H1 (cell line): Measurements from ENCODE around the gene BPIFB4. TPM values are rescaled to one million over a fixed set of nuclear protein-coding genes. Genes with fewer than 3 reads are reported as not detected.

ENCODE experiments used
- BCL11A ChIP-seq, 2 experiments: IDR thresholded peaks; one replicate each; pipeline ENCODE4 v1.6.1; 2011; ENCODE audit warnings: low read depth in 2 of 2, low read length in 2 of 2, mild to moderate bottlenecking in 2 of 2
- CBX5 ChIP-seq: fragments of 300-800, 300-1000 bp; sonication (generic); IDR thresholded peaks from 2 replicates; pipeline ENCODE4 v1.7.1; 2016; ENCODE audit warnings: antibody characterized with exemption, low read length, low read depth
- CEBPB ChIP-seq: IDR thresholded peaks from 2 replicates; pipeline ENCODE4 v1.6.1; 2012; ENCODE audit warnings: low read depth, low read length
- CHD7 ChIP-seq: fragments of 300-600 bp; sonication (generic); IDR thresholded peaks from 2 replicates; pipeline ENCODE4 v1.7.1; 2012; ENCODE audit warnings: low read length, moderate library complexity, mild to moderate bottlenecking, inconsistent platforms; ENCODE audit not compliant: insufficient replicate concordance
- CTBP2 ChIP-seq: IDR thresholded peaks from 2 replicates; pipeline ENCODE4 v1.7.0; 2011; ENCODE audit warnings: borderline replicate concordance, mild to moderate bottlenecking, moderate library complexity, mixed read lengths, low read length; ENCODE audit not compliant: insufficient read depth, insufficient read length
- JUN ChIP-seq: IDR thresholded peaks from 2 replicates; pipeline ENCODE4 v1.6.1; 2011; ENCODE audit warnings: low read depth, mild to moderate bottlenecking, improper control_type of control experiment, low read length
- JUND ChIP-seq: IDR thresholded peaks from 2 replicates; pipeline ENCODE4 v1.6.1; 2011; ENCODE audit warnings: mild to moderate bottlenecking, improper control_type of control experiment, low read length
- RXRA ChIP-seq: IDR thresholded peaks from 2 replicates; pipeline ENCODE4 v1.6.1; 2011; ENCODE audit warnings: low read depth, mild to moderate bottlenecking, low read length, moderate library complexity; ENCODE audit not compliant: insufficient read depth
- TAF1 ChIP-seq: IDR thresholded peaks from 2 replicates; pipeline ENCODE4 v1.6.1; 2011; ENCODE audit warnings: mild to moderate bottlenecking, low read depth, low read length
- ZNF274 ChIP-seq: IDR thresholded peaks from 2 replicates; pipeline ENCODE4 v1.7.0; 2012; ENCODE audit warnings: low read length, borderline replicate concordance; ENCODE audit errors: extremely low read depth
- polyA plus RNA-seq, 7 experiments: library from polyadenylated mRNA; depleted of rRNA in 3 of 7; stranded (reverse) in 5 of 7; unstranded in 2 of 7; fragments of >200 nt in 5 of 7; fragments of 200-250 nt in 2 of 7; gene quantifications; 1 replicate in 5 of 7; 2 replicates in 1 of 7; 4 replicates in 1 of 7; pipeline versions ENCODE4 v1.2.1 to v1.2.3, GENCODE V29; 2011 to 2013; ENCODE audit warnings: missing spikeins in 2 of 7, mixed read lengths in 2 of 7
- total RNA-seq: library from RNA; stranded (reverse); fragmentation: NEBNext Ultra II Directional; extraction: Animal tissue kit (Norgen Biotek cat#: 25700); gene quantifications from 2 replicates; pipeline ENCODE4 v1.2.1, GENCODE V29; 2021

Gene BPIFB4
- total and polyA plus RNA-seq, 2 of the 8 experiments (the other 6 are each of a cell fraction or from before 2014, with no cell fraction given) = not detected

GRCh38 chr20:33099843-33100538 lies 20.5 kb downstream of the BPIFB4 start (continued):
- TF ChIP-seq CHD7 = no peak
- no peak for TF ChIP-seq CBX5
- no peak for TF ChIP-seq RXRA
- TF ChIP-seq ZNF274 = no peak
- no peak for TF ChIP-seq BCL11A (IDR thresholded peaks at IDR 0.05; ENCODE audit: low read depth in 2 of 2, low read length in 2 of 2)
- TF ChIP-seq CTBP2 = no peak
- no peak for TF ChIP-seq JUND
- no peak for TF ChIP-seq CEBPB
- TF ChIP-seq JUN = no peak
- TF ChIP-seq TAF1 = no peak
